ENCODE data around the gene DSEL. TPM values are rescaled to one million over a fixed set of nuclear protein-coding genes. Genes with fewer than 3 reads are reported as not detected.

Gene DSEL
- total and polyA plus RNA-seq, 2 donors (not counting 1 experiment from before 2014, with no cell fraction given), result 0.10 to 0.37 TPM

DNA sequence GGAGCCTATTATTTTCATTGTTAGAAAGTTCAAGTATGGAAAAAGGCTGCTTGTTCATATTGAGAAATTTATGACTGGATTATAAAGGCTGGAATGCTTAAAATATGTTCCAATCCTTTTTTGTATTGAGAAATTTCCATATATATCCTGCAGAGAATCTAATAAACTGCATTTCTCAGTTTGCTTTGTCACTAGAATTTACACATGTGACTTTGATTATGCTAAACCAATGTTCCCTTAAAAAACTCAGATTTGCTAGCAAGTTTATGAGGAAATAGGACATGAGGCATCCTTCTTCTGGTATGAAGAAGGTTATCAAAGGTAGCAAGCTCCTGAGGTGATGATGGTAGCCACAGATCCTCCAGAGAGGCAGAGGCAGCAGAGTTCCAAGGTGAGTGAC is 29.2 kb upstream of the DSEL start:
- H3K4me1 ChIP-seq (ENCODE audit: control insufficient read depth in 2 of 2, insufficient read depth in 2 of 2, low read length in 2 of 2), result no peaks in the 10 kb centered on the region
- POLR2A ChIA-PET, result no interaction called here

DNA sequence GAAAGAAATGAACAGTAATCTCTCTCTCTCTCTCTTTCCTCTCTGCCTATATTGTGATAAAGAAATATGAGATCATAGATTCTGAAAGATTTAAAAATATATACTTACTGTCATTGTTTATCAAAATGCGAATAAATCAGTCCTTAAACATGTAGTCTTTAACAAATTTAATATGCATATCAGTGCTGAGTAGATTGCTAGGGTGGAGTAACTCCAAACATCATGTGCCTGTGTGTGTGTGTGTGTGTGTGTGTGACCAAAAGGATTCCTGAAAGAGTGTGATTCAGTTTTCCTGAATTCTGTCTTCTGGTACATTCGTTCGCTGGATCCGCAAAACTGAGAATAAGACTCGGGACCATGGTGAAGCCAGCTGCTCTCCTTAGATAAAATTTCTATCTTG is 24.0 kb upstream of the DSEL start:
- WGBS (ENCODE audit: insufficient coverage), result no CpG with 5 or more reads among the region's 5 CpGs
- no peaks in the 10 kb centered on the region for H3K4me1 Mint-ChIP-seq
- Histone ChIP-seq H3K4me3 (ENCODE audit: control extremely low read depth in 1 of 5, extremely low read depth in 1 of 5, insufficient read depth in 1 of 5, low read depth in 2 of 5, low read length in 4 of 5) (no peak overlapping the region), H3K9me3 (ENCODE audit: control extremely low read depth in 1 of 3, control insufficient read depth in 2 of 3, insufficient read depth in 1 of 3, low read length in 2 of 3) (no peaks in the 10 kb centered on the region), H3K79me2 (ENCODE audit: control insufficient read depth, insufficient read depth, low read length) (no peaks in the 10 kb centered on the region), H4K20me1 (ENCODE audit: control insufficient read depth, insufficient read depth, low read length, poor library complexity, severe bottlenecking) (no peaks in the 10 kb centered on the region), H3K27ac (ENCODE audit: low read length in 2 of 2) (no peak overlapping the region), H2AFZ (ENCODE audit: insufficient read depth, low read depth, low read length, poor library complexity, severe bottlenecking) (no peak overlapping the region), H3K36me3 (replicated peaks in 1 of 2; ENCODE audit: control extremely low read depth in 1 of 2, control insufficient read depth in 1 of 2, extremely low read depth in 1 of 2, insufficient read depth in 2 of 2, low read length in 1 of 2) (no peaks in the 10 kb centered on the region), H3K9ac (ENCODE audit: low read length) (no peak overlapping the region), H3K4me1 (ENCODE audit: control insufficient read depth in 2 of 2, insufficient read depth in 2 of 2, low read length in 2 of 2) (no peaks in the 10 kb centered on the region), H3K4me2 (replicated peaks; ENCODE audit: low read depth, low read length, poor library complexity, severe bottlenecking) (no peak overlapping the region), H3K27me3 (replicated peaks in 1 of 4; ENCODE audit: control extremely low read depth in 1 of 4, control insufficient read depth in 3 of 4, insufficient read depth in 4 of 4, low read length in 3 of 4) (peaks cover 0 to 1% (median 0%) of the 10 kb centered on the region in 4 experiments)
- intact Hi-C loops (cut with micrococcal nuclease), result no loop called here
- no peak overlapping the region for H3K27ac Mint-ChIP-seq
- DNase-seq, result no peak
- H3K4me3 Mint-ChIP-seq, result no peak overlapping the region
- H3K27me3 Mint-ChIP-seq, result peaks cover 3% of the 10 kb centered on the region
- TF ChIP-seq CTCF (IDR thresholded peaks at IDR 0.05) (no peak), EZH2 (IDR thresholded peaks at IDR 0.05; ENCODE audit: borderline replicate concordance, insufficient read depth, low read depth, low read length, poor library complexity, severe bottlenecking) (no peak)
- POLR2A ChIA-PET, result no interaction called here
- H3K9me3 Mint-ChIP-seq (ENCODE audit: insufficient read depth), result no peaks in the 10 kb centered on the region
- CTCF ChIA-PET, result no interaction called here
- no peak for ATAC-seq (ENCODE audit: low read depth)

More for the DNA sequence above, 29.2 kb upstream of the DSEL start:
- H3K36me3 ChIP-seq (replicated peaks in 1 of 2; ENCODE audit: control extremely low read depth in 1 of 2, control insufficient read depth in 1 of 2, extremely low read depth in 1 of 2, insufficient read depth in 2 of 2, low read length in 1 of 2), result no peaks in the 10 kb centered on the region
- no peak overlapping the region for H2AFZ ChIP-seq (ENCODE audit: insufficient read depth, low read depth, low read length, poor library complexity, severe bottlenecking)
- H3K4me3 ChIP-seq (ENCODE audit: control extremely low read depth in 1 of 5, extremely low read depth in 1 of 5, insufficient read depth in 1 of 5, low read depth in 2 of 5, low read length in 4 of 5), result no peak overlapping the region
- H3K4me3 Mint-ChIP-seq, result no peak overlapping the region
- H3K4me1 Mint-ChIP-seq, result no peaks in the 10 kb centered on the region
- intact Hi-C loops (cut with micrococcal nuclease), result no loop called here
- ATAC-seq (ENCODE audit: low read depth) (no peak), DNase-seq (no peak)
- H3K9me3 ChIP-seq (ENCODE audit: control extremely low read depth in 1 of 3, control insufficient read depth in 2 of 3, insufficient read depth in 1 of 3, low read length in 2 of 3), result no peaks in the 10 kb centered on the region
- no peaks in the 10 kb centered on the region for H3K27me3 Mint-ChIP-seq
- no peaks in the 10 kb centered on the region for H4K20me1 ChIP-seq (ENCODE audit: control insufficient read depth, insufficient read depth, low read length, poor library complexity, severe bottlenecking)
- H3K27ac Mint-ChIP-seq, result no peak overlapping the region
- no peak overlapping the region for H3K4me2 ChIP-seq (replicated peaks; ENCODE audit: low read depth, low read length, poor library complexity, severe bottlenecking)
- no peak for TF ChIP-seq EZH2 (IDR thresholded peaks at IDR 0.05; ENCODE audit: borderline replicate concordance, insufficient read depth, low read depth, low read length, poor library complexity, severe bottlenecking)
- peaks cover 0 to 4% (median 0%) of the 10 kb centered on the region in 4 experiments for H3K27me3 ChIP-seq (replicated peaks in 1 of 4; ENCODE audit: control extremely low read depth in 1 of 4, control insufficient read depth in 3 of 4, insufficient read depth in 4 of 4, low read length in 3 of 4)
- no peaks in the 10 kb centered on the region for H3K79me2 ChIP-seq (ENCODE audit: control insufficient read depth, insufficient read depth, low read length)
- H3K9ac ChIP-seq (ENCODE audit: low read length), result no peak overlapping the region
- no peaks in the 10 kb centered on the region for H3K9me3 Mint-ChIP-seq (ENCODE audit: insufficient read depth)
- H3K27ac ChIP-seq (ENCODE audit: low read length in 2 of 2), result no peak overlapping the region
- CTCF ChIA-PET, result no interaction called here
